Mucosa of rectum (tissue), 2 donors: ENCODE measurements around the gene NOL4L.

Source experiments
- H3K27ac ChIP-seq, 2 donors: one replicate each; pipeline ENCODE4 v1.7.0; 2013; ENCODE audit warnings: inconsistent platforms in 2 of 2, low read depth in 2 of 2, low read length in 2 of 2
- H3K27me3 ChIP-seq, 2 donors: one replicate each; pipeline ENCODE4 v1.7.0; 2013; ENCODE audit warnings: low read length in 2 of 2; ENCODE audit not compliant: control insufficient read depth in 2 of 2, insufficient read depth in 2 of 2
- H3K36me3 ChIP-seq, 2 donors: one replicate each; pipeline ENCODE4 v1.7.0; 2013; ENCODE audit warnings: low read length in 2 of 2; ENCODE audit not compliant: control insufficient read depth in 2 of 2, insufficient read depth in 2 of 2
- H3K4me1 ChIP-seq, 2 donors: one replicate each; pipeline ENCODE4 v1.7.0; 2013; ENCODE audit warnings: low read length in 2 of 2, mild to moderate bottlenecking in 1 of 2; ENCODE audit not compliant: control insufficient read depth in 2 of 2, insufficient read depth in 2 of 2
- H3K4me3 ChIP-seq, 2 donors: one replicate each; pipeline ENCODE4 v1.7.0; 2013; ENCODE audit warnings: low read length in 2 of 2
- H3K9ac ChIP-seq, 2 donors: one replicate each; pipeline ENCODE4 v1.7.0; 2013; ENCODE audit warnings: low read length in 2 of 2, low read depth in 1 of 2, mild to moderate bottlenecking in 1 of 2
- H3K9me3 ChIP-seq, 2 donors: one replicate each; pipeline ENCODE4 v1.7.0; 2013; ENCODE audit warnings: low read length in 2 of 2; ENCODE audit not compliant: control insufficient read depth in 2 of 2
- donor health status: healthy.
- donor health status: Normal muscosa, but diverticular disease.

The NOL4L gene

GRCh38 chr20:32533732-32534131 is 51.4 kb downstream of the NOL4L start:
- H3K36me3 ChIP-seq, result no peaks in the 10 kb centered on the region
- no peak overlapping the region for H3K4me3 ChIP-seq
- peaks cover 16 to 18% of the 10 kb centered on the region in 2 donors for H3K4me1 ChIP-seq
- no peak overlapping the region for H3K9ac ChIP-seq
- no peaks in the 10 kb centered on the region for H3K9me3 ChIP-seq
- no peak overlapping the region for H3K27ac ChIP-seq
- no peaks in the 10 kb centered on the region for H3K27me3 ChIP-seq

- H3K4me3 ChIP-seq, result no peak overlapping the region
- H3K9ac ChIP-seq, result no peak overlapping the region
- no peaks in the 10 kb centered on the region for H3K36me3 ChIP-seq
- H3K9me3 ChIP-seq, result no peaks in the 10 kb centered on the region
- no peak overlapping the region for H3K27ac ChIP-seq
- H3K27me3 ChIP-seq, result no peaks in the 10 kb centered on the region
- peaks cover 8 to 11% of the 10 kb centered on the region in 2 donors for H3K4me1 ChIP-seq
These were observed 52.9 kb downstream of the NOL4L start for GRCh38 chr20:32532246-32532645.

GRCh38 chr20:32528905-32529670 is 56.0 kb downstream of the NOL4L start:
- H3K36me3 ChIP-seq, result no peaks in the 10 kb centered on the region
- no peak overlapping the region for H3K4me3 ChIP-seq
- no peaks in the 10 kb centered on the region for H3K9me3 ChIP-seq
- no peaks in the 10 kb centered on the region for H3K27me3 ChIP-seq
- no peak overlapping the region for H3K27ac ChIP-seq
- no peaks in the 10 kb centered on the region for H3K4me1 ChIP-seq
- no peak overlapping the region for H3K9ac ChIP-seq

GRCh38 chr20:32528171-32528891 is 56.8 kb downstream of the NOL4L start:
- H3K9ac ChIP-seq, result no peak overlapping the region
- no peaks in the 10 kb centered on the region for H3K9me3 ChIP-seq
- no peak overlapping the region for H3K4me3 ChIP-seq
- no peaks in the 10 kb centered on the region for H3K36me3 ChIP-seq
- H3K27ac ChIP-seq, result no peak overlapping the region
- H3K27me3 ChIP-seq, result no peaks in the 10 kb centered on the region
- no peaks in the 10 kb centered on the region for H3K4me1 ChIP-seq

GRCh38 chr20:32527447-32528055 is 57.6 kb downstream of the NOL4L start:
- Histone ChIP-seq H3K27ac (no peak overlapping the region), H3K36me3 (no peaks in the 10 kb centered on the region), H3K9ac (no peak overlapping the region), H3K4me1 (no peaks in the 10 kb centered on the region), H3K27me3 (no peaks in the 10 kb centered on the region), H3K9me3 (no peaks in the 10 kb centered on the region), H3K4me3 (no peak overlapping the region)

- Histone ChIP-seq H3K9ac (no peak overlapping the region), H3K4me3 (no peak overlapping the region), H3K27ac (no peak overlapping the region), H3K9me3 (no peaks in the 10 kb centered on the region), H3K4me1 (no peaks in the 10 kb centered on the region), H3K36me3 (no peaks in the 10 kb centered on the region), H3K27me3 (no peaks in the 10 kb centered on the region)
These were observed 58.1 kb downstream of the NOL4L start for GRCh38 chr20:32527052-32527446.

- Histone ChIP-seq H3K27me3 (no peaks in the 10 kb centered on the region), H3K36me3 (no peaks in the 10 kb centered on the region), H3K27ac (no peak overlapping the region), H3K9ac (no peak overlapping the region), H3K4me3 (no peak overlapping the region), H3K4me1 (no peaks in the 10 kb centered on the region), H3K9me3 (no peaks in the 10 kb centered on the region)
These were observed 58.6 kb downstream of the NOL4L start for GRCh38 chr20:32526541-32526940.

GRCh38 chr20:32526125-32526524 is 59.0 kb downstream of the NOL4L start:
- H3K27me3 ChIP-seq, result no peaks in the 10 kb centered on the region
- H3K9ac ChIP-seq, result no peak overlapping the region
- no peak overlapping the region for H3K27ac ChIP-seq
- H3K4me3 ChIP-seq, result no peak overlapping the region
- H3K9me3 ChIP-seq, result no peaks in the 10 kb centered on the region
- H3K4me1 ChIP-seq, result no peaks in the 10 kb centered on the region
- H3K36me3 ChIP-seq, result no peaks in the 10 kb centered on the region

- Histone ChIP-seq H3K4me3 (no peak overlapping the region), H3K9me3 (no peaks in the 10 kb centered on the region), H3K27ac (no peak overlapping the region), H3K4me1 (no peaks in the 10 kb centered on the region), H3K27me3 (no peaks in the 10 kb centered on the region), H3K9ac (no peak overlapping the region), H3K36me3 (no peaks in the 10 kb centered on the region)
These were observed 60.2 kb downstream of the NOL4L start for GRCh38 chr20:32524829-32525501.
